ENCODE measurements around the gene RNMT.

- TF ChIP-seq CTCF (IDR thresholded peaks at IDR 0.05) (no peak), POLR2A (IDR thresholded peaks at IDR 0.05) (no peak)
Measured at GRCh38 chr18:13745696-13746095, 19.2 kb downstream of the RNMT start.
